Breast epithelium (tissue), 3 donors: ENCODE data around the gene CNGB1.

Source experiments
- POLR2A ChIP-seq: fragments of 450-650 bp; IDR thresholded peaks from one replicate; pipeline ENCODE4 v1.6.1; 2016; ENCODE audit warnings: antibody characterized with exemption, mild to moderate bottlenecking, moderate library complexity
- TF ChIP-seq, protein P1 (sequence below), 3 donors: fragments of 450-650 bp; IDR thresholded peaks; one replicate each; pipeline ENCODE4 v1.5.1; 2016 to 2017; ENCODE audit warnings: antibody characterized with exemption in 3 of 3, mild to moderate bottlenecking in 3 of 3, moderate library complexity in 3 of 3

DNA sequence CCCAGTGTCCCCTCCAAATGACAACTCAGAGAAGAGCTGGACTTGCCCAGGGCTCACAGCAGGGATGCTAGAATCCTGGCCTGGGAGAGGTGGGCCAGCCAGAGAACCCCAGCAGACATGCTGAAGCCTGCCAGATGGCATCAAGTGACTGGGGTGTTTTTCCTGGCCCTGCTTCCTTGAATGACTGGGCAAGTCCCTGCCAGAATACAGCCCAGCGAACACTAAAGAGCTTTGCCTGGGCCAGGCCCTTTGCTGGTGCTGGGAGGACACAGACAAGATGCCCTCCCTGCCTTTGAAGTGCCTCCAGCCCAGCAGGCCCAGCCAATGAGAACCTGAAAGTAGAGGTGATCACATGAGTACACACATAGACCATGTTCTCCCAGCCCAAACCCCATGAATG lies 18.0 kb upstream of the CNGB1 start:
- TF ChIP-seq, protein P1, sequence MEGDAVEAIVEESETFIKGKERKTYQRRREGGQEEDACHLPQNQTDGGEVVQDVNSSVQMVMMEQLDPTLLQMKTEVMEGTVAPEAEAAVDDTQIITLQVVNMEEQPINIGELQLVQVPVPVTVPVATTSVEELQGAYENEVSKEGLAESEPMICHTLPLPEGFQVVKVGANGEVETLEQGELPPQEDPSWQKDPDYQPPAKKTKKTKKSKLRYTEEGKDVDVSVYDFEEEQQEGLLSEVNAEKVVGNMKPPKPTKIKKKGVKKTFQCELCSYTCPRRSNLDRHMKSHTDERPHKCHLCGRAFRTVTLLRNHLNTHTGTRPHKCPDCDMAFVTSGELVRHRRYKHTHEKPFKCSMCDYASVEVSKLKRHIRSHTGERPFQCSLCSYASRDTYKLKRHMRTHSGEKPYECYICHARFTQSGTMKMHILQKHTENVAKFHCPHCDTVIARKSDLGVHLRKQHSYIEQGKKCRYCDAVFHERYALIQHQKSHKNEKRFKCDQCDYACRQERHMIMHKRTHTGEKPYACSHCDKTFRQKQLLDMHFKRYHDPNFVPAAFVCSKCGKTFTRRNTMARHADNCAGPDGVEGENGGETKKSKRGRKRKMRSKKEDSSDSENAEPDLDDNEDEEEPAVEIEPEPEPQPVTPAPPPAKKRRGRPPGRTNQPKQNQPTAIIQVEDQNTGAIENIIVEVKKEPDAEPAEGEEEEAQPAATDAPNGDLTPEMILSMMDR (IDR thresholded peaks at IDR 0.05), result no peak
- TF ChIP-seq POLR2A, result no peak
